ENCODE data around the gene MS4A12.
"Not testable (repeated sequence)": the region's sequence is repeated elsewhere in the genome, so short reads cannot be mapped to it uniquely, and the experiment has no call there.

MS4A12 gene, protein sequence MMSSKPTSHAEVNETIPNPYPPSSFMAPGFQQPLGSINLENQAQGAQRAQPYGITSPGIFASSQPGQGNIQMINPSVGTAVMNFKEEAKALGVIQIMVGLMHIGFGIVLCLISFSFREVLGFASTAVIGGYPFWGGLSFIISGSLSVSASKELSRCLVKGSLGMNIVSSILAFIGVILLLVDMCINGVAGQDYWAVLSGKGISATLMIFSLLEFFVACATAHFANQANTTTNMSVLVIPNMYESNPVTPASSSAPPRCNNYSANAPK

DNA sequence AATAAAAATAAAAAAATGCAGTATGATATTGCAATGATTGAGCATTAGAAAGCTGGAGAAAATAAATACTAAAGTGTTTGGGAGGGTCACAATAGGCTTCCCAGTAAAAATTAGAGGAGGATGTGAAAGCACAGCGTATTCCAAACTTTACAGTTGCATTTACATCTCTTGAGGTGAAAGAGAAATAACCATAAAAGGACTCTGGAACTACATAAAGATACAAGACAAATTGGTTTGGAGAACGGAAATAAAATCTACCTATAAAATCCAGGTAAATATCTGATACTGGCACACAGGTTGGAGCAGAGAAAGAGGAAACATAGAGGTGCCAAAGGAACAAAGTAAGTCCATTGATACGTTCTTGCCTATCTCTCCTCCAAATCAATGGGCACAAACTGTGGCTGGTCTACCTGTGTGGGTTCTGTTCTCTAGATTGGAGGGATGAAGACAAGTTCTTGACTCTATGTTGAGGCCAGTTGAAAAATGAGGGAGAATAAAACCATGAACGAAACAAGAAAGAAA is at the start of gene MS4A12:
MS4A12 (plus strand) TSS at position 291 of the 522 bp plus-strand sequence. CDS start 4,541 bp downstream, outside the sequence.
- Mint-ChIP-seq H3K4me1 (ENCODE audit: low read depth) (no peaks in the 10 kb centered on the region), H3K27ac (no peak within 1 kb of the TSS), H3K36me3 (ENCODE audit: low read depth) (no peaks in the 10 kb centered on the region), H3K4me3 (no peak within 1 kb of the TSS), H3K9me3 (no peaks in the 10 kb centered on the region), H3K27me3 (ENCODE audit: low read depth) (peaks cover 7% of the 10 kb centered on the region)
- DNase-seq (ENCODE audit: low spot score), result no peak

DNA sequence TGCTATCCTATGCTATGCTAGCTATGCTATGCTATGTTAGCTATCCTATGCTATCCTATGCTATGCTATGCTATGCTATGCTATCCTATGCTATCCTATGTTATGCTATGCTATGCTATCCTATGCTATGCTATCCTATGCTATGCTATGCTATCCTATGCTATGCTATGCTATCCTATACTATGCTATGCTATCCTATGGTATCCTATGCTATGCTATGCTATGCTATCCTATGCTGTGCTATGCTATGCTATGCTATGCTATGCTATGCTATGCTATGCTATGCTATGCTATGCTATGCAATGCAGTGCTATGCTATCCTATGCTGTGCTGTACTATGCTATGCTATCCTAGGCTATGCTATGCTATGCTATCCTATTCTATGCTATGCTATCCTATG is 45.5 kb upstream of the MS4A12 start:
- Mint-ChIP-seq H3K27me3 (ENCODE audit: low read depth) (peaks cover 8% of the 10 kb centered on the region), H3K4me1 (ENCODE audit: low read depth) (peaks cover 19% of the 10 kb centered on the region), H3K27ac (no peak overlapping the region), H3K9me3 (no peaks in the 10 kb centered on the region), H3K4me3 (peak overlapping the region; percentile 26), H3K36me3 (ENCODE audit: low read depth) (no peaks in the 10 kb centered on the region)
- DNase-seq (ENCODE audit: low spot score), result no peak

DNA sequence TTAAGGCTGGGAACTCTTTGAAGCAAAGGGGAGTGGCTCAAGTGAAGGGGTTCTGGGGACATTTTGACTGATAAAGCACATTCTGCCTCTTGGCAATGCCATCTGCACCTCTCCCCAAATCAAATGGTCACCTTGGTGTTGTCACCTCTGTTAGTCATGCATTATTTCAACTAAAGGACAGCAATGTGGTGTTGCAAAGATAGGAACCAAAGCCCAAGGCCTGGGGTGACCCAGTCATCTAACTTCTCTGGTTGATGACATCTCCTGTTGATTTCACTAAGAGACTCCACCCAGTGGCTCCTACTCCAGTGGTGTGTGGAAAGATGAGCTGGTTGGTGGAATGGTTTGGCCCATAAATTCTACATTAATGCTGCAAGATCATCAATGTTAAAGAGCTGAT is 44.7 kb upstream of the MS4A12 start:
- H3K36me3 Mint-ChIP-seq (ENCODE audit: low read depth), result no peaks in the 10 kb centered on the region
- H3K9me3 Mint-ChIP-seq, result no peaks in the 10 kb centered on the region
- H3K4me1 Mint-ChIP-seq (ENCODE audit: low read depth), result peaks cover 17% of the 10 kb centered on the region
- H3K27ac Mint-ChIP-seq, result no peak overlapping the region
- DNase-seq (ENCODE audit: low spot score), result no peak
- H3K4me3 Mint-ChIP-seq, result no peak overlapping the region
- H3K27me3 Mint-ChIP-seq (ENCODE audit: low read depth), result peaks cover 7% of the 10 kb centered on the region

DNA sequence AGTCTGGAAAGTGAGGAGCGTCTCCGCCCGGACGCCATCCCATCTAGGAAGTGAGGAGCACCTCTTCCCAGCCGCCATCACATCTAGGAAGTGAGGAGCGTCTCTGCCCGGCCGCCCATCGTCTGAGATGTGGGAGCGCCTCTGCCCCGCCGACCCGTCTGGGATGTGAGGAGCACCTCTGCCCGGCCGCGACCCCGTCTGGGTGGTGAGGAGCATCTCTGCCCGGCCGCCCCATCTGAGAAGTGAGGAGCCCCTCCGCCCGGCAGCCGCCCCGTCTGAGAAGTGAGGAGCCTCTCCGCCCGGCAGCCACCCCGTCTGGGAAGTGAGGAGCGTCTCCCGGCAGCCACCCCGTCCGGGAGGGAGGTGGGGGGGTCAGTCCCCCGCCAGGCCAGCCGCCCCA is 41.4 kb upstream of the MS4A12 start:
- not testable (repeated sequence) for H3K9me3 Mint-ChIP-seq; DNase-seq (ENCODE audit: low spot score); H3K36me3 Mint-ChIP-seq (ENCODE audit: low read depth); H3K27ac Mint-ChIP-seq; H3K4me3 Mint-ChIP-seq
- H3K27me3 Mint-ChIP-seq (ENCODE audit: low read depth), result peaks cover 14% of the 10 kb centered on the region
- H3K4me1 Mint-ChIP-seq (ENCODE audit: low read depth), result peaks cover 14% of the 10 kb centered on the region

DNA sequence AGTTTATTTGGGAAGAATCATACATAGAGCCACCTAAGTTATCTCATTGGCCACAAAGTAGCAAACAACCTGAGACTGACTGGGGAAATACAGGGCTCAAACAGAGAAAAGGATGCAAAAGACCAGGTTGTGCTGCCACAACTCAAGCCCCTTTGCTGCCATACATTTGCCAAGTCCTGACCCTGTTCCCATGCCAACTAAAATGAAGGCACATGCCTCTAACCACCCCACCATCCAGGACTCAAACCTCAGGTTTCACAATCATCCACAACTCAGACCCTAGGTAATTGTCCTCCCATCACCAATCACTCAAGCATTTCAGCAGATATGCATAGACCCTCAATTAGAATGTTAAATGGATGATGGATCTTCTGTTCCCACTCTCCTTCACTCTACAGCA is 38.4 kb upstream of the MS4A12 start:
- no peak overlapping the region for H3K27ac Mint-ChIP-seq
- H3K36me3 Mint-ChIP-seq (ENCODE audit: low read depth), result no peaks in the 10 kb centered on the region
- H3K9me3 Mint-ChIP-seq, result no peaks in the 10 kb centered on the region
- DNase-seq (ENCODE audit: low spot score), result no peak
- H3K4me3 Mint-ChIP-seq, result no peak overlapping the region
- H3K27me3 Mint-ChIP-seq (ENCODE audit: low read depth), result peaks cover 21% of the 10 kb centered on the region
- H3K4me1 Mint-ChIP-seq (ENCODE audit: low read depth), result peaks cover 2% of the 10 kb centered on the region

DNA sequence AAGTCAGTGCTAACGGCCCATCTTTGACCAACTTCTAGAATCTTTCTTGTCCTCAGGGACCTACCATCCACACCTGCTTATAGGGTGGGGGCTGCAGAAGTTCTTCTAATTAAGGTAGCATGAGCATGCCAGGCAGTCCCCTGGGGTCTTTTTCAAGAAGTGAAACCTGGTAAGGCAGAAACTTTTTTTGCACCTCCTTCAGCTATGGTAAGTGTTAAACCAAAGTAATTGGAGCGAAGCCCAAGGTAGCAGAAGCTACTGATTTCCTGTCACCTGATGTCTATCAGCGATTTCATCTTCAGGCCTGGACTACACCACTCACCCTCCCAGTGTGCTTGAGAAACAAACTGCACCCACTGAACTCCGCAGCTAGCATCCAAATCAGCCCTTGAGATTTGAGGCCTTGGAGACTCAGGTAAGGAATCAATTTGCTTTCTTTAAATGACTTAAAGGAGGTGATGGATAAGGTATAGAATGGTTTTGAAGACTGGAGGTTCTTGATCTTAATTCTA is 37.0 kb upstream of the MS4A12 start, which contains the start of gene MS4A1:
MS4A1 (plus strand) TSS at position 317 of the 512 bp plus-strand sequence. CDS start 6,528 bp downstream, outside the sequence.
- Mint-ChIP-seq H3K4me3 (no peak within 1 kb of the TSS), H3K9me3 (no peaks in the 10 kb centered on the region), H3K27ac (no peak within 1 kb of the TSS), H3K27me3 (ENCODE audit: low read depth) (peaks cover 18% of the 10 kb centered on the region), H3K36me3 (ENCODE audit: low read depth) (no peaks in the 10 kb centered on the region), H3K4me1 (ENCODE audit: low read depth) (peaks cover 2% of the 10 kb centered on the region)
- DNase-seq (ENCODE audit: low spot score), result no peak

DNA sequence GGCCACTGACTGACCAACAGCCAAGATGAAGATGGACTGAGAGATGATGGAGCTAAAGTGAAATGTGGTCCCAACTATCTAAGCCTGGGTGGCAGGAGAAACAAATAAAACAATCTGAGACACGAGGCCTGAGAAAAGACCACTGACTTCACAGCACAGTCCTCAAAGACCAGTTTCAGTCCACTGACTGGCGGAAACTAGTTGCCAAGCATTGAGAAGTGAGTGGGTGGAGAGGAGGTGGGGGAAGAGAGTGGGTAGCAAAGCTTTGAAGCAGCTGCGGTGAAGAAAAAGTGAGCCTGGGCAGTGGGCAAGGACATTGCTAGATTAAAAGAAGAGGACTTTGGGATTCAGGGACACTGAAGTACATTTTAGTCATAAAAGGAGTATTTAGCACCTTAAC is 35.0 kb upstream of the MS4A12 start:
- H3K27ac Mint-ChIP-seq, result no peak overlapping the region
- H3K36me3 Mint-ChIP-seq (ENCODE audit: low read depth), result no peaks in the 10 kb centered on the region
- H3K4me1 Mint-ChIP-seq (ENCODE audit: low read depth), result peaks cover 2% of the 10 kb centered on the region
- no peak overlapping the region for H3K4me3 Mint-ChIP-seq
- DNase-seq (ENCODE audit: low spot score), result no peak
- H3K27me3 Mint-ChIP-seq (ENCODE audit: low read depth), result peaks cover 20% of the 10 kb centered on the region
- H3K9me3 Mint-ChIP-seq, result no peaks in the 10 kb centered on the region

DNA sequence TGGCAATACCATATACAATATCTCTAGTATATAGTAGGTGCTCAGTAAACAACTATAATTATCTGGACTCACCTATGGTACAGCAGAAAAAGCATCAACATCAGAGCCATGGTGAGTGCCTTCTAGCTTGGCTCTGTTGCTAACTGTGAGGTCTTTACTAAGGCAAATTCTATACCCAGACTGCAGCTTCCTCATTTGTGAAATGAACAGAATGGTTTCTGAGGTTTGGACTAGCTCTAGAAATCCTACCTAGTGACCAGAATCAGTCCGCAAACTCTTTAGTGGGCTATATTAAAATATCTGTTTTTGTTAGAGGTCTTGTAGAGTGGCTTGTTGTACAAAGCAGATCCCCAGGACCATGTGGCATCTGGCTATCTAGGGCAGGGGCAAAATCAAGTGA is 33.2 kb upstream of the MS4A12 start:
- Mint-ChIP-seq H3K4me1 (ENCODE audit: low read depth) (peaks cover 2% of the 10 kb centered on the region), H3K36me3 (ENCODE audit: low read depth) (no peaks in the 10 kb centered on the region), H3K27me3 (ENCODE audit: low read depth) (peaks cover 16% of the 10 kb centered on the region), H3K4me3 (no peak overlapping the region), H3K27ac (no peak overlapping the region), H3K9me3 (no peaks in the 10 kb centered on the region)
- no peak for DNase-seq (ENCODE audit: low spot score)

DNA sequence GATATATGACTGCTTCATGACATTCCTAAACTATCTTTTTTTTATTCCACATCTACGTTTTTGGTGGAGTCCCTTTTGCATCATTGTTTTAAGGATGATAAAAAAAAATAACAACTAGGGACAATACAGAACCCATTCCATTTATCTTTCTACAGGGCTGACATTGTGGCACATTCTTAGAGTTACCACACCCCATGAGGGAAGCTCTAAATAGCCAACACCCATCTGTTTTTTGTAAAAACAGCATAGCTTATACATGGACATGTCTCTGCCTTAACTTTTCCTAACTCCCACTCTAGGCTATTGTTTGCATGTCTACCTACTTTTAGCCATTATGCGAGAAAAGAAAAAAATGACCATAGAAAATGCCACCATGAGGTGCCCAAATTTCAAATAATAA is 23.7 kb upstream of the MS4A12 start:
- Mint-ChIP-seq H3K9me3 (no peaks in the 10 kb centered on the region), H3K36me3 (ENCODE audit: low read depth) (no peaks in the 10 kb centered on the region), H3K4me1 (ENCODE audit: low read depth) (no peaks in the 10 kb centered on the region), H3K4me3 (no peak overlapping the region), H3K27ac (no peak overlapping the region), H3K27me3 (ENCODE audit: low read depth) (peaks cover 19% of the 10 kb centered on the region)
- no peak for DNase-seq (ENCODE audit: low spot score)

DNA sequence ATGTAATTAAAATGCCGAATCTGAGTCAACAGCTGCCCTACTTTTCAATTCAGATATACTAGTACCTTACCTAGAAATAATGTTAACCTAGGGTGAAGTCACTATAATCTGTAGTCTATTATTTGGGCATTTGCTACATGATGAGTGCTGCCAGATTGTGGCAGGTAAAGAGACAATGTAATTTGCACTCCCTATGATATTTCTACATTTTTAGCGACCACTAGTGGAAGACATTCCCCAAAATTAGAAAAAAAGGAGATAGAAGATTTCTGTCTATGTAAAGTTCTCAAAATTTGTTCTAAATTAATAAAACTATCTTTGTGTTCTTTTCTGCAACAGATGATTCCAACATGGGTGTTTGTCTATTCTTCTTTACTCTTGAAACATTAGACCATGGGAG is 22.9 kb upstream of the MS4A12 start:
- Mint-ChIP-seq H3K27me3 (ENCODE audit: low read depth) (peaks cover 19% of the 10 kb centered on the region), H3K36me3 (ENCODE audit: low read depth) (no peaks in the 10 kb centered on the region), H3K4me3 (no peak overlapping the region), H3K27ac (no peak overlapping the region), H3K9me3 (no peaks in the 10 kb centered on the region), H3K4me1 (ENCODE audit: low read depth) (no peaks in the 10 kb centered on the region)
- DNase-seq (ENCODE audit: low spot score), result no peak

DNA sequence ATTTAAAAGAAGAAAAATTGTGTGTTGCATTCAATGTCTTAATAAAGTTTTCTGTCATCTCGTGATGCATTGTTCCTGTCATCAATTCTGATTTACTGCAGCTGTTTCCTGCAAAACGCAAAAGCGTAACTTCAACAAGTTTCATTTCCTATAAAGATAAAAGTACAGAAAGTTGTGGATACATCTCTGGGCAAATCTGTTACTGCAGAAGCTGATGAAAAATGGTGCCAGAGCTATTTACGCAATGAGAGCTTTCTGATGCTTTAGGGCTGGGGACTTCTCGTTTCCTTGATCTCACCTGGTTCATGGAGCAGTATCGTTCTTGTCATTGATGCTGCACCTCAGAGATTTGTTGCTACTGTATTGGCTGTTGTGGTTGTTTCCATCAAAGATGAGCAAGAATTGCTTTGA is 15.5 kb upstream of the MS4A12 start:
- DNase-seq (ENCODE audit: low spot score), result no peak
- Mint-ChIP-seq H3K9me3 (no peaks in the 10 kb centered on the region), H3K36me3 (ENCODE audit: low read depth) (no peaks in the 10 kb centered on the region), H3K4me1 (ENCODE audit: low read depth) (no peaks in the 10 kb centered on the region), H3K27ac (no peak overlapping the region), H3K27me3 (ENCODE audit: low read depth) (peaks cover 10% of the 10 kb centered on the region), H3K4me3 (no peak overlapping the region)

DNA sequence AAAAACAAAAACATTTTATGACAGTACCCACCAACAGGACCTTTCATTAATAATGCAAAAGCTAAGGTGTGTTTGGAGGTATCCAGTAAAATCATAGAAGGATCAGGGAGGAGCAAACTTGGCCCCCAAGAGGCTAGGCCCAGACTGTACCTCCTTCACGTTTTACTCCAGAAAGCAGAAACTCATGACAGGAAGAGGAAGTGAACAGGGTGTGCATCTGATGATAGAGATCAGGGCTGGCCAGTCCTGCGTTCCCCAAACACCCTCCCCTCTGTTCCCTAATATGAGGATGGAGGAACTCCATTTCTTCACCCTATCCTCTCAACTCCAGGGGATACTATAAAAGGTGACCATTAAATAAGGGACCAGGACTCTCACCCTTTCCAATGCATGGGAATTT is 10.2 kb upstream of the MS4A12 start:
- Mint-ChIP-seq H3K4me3 (no peak overlapping the region), H3K9me3 (no peaks in the 10 kb centered on the region), H3K4me1 (ENCODE audit: low read depth) (peaks cover 8% of the 10 kb centered on the region), H3K27ac (no peak overlapping the region), H3K27me3 (ENCODE audit: low read depth) (peaks cover 9% of the 10 kb centered on the region), H3K36me3 (ENCODE audit: low read depth) (no peaks in the 10 kb centered on the region)
- DNase-seq (ENCODE audit: low spot score), result no peak

DNA sequence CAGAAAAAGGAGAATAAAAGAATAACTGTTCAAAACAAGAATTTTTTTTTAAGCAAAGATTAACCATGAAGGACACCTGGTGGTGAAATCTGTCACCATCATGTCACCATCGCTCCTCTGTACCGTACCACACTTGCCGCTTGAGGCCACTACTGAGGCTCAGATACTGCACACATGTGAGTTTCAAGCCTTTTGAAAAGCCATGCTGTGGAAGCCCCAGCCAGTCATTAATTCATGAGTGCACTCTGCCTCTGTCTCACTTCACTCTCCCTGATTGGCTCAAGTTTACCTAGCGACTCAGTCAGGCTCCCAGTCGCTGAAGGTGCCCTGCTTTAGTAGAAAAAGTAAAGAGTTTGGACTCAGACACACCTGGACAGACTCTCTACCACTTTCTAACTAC is 6.6 kb upstream of the MS4A12 start:
- Mint-ChIP-seq H3K4me3 (no peak overlapping the region), H3K36me3 (ENCODE audit: low read depth) (no peaks in the 10 kb centered on the region), H3K27ac (no peak overlapping the region), H3K9me3 (no peaks in the 10 kb centered on the region), H3K4me1 (ENCODE audit: low read depth) (peaks cover 8% of the 10 kb centered on the region), H3K27me3 (ENCODE audit: low read depth) (peaks cover 3% of the 10 kb centered on the region)
- DNase-seq (ENCODE audit: low spot score), result no peak

DNA sequence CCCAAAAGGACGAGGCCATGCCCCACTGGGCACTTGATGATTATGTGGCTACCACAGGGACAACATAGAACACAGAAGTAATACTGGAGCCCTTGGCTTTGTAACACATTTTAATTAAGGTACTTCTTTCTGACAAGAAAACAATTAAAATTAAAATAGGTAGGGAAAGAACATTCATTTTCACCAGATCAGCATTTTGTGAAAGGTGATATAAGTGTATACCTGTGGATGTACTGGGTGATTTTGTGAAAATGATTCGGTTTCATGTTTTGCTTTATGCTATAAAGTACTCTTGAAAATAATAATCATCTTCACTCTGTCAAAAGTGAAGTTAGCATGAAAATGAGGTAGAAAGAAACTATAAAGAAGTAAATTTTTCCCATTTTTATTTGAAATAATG is 876 bp downstream of the MS4A12 start:
- DNase-seq (ENCODE audit: low spot score), result no peak
- H3K27ac Mint-ChIP-seq, result no peak overlapping the region
- peaks cover 11% of the 10 kb centered on the region for H3K27me3 Mint-ChIP-seq (ENCODE audit: low read depth)
- no peaks in the 10 kb centered on the region for H3K9me3 Mint-ChIP-seq
- no peaks in the 10 kb centered on the region for H3K36me3 Mint-ChIP-seq (ENCODE audit: low read depth)
- H3K4me1 Mint-ChIP-seq (ENCODE audit: low read depth), result no peaks in the 10 kb centered on the region
- no peak overlapping the region for H3K4me3 Mint-ChIP-seq

DNA sequence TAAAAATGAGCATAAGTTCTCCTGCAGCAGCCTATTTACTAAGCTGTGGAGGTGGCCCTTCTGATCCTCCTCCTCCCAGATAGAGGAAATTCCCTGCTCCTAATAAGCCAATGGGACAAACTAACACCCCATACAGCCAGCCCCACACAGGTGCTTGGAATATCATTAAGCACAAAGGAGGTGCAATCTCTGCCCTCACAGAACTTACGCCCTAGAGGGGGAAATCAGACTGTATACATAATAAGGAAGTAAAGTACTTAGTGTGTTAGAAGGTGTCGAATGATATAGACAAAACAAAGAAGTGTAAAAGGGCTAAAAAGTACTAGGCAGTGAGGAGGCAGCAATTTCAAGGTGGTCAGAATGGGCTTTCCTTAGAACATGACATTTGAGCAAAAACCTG is 5.8 kb downstream of the MS4A12 start:
- H3K9me3 Mint-ChIP-seq, result no peaks in the 10 kb centered on the region
- H3K4me3 Mint-ChIP-seq, result no peak overlapping the region
- no peak overlapping the region for H3K27ac Mint-ChIP-seq
- no peaks in the 10 kb centered on the region for H3K36me3 Mint-ChIP-seq (ENCODE audit: low read depth)
- peaks cover 49% of the 10 kb centered on the region for H3K27me3 Mint-ChIP-seq (ENCODE audit: low read depth)
- H3K4me1 Mint-ChIP-seq (ENCODE audit: low read depth), result no peaks in the 10 kb centered on the region
- DNase-seq (ENCODE audit: low spot score), result no peak

Measured in T-helper 2 cell treated with Interferon-gamma antibody and Interleukin-4, amounts not matched to agents 5 μg/mL and 100 μg/mL, for 36 hours (primary cell).